ENCODE data around the gene ALOX15.

DNA sequence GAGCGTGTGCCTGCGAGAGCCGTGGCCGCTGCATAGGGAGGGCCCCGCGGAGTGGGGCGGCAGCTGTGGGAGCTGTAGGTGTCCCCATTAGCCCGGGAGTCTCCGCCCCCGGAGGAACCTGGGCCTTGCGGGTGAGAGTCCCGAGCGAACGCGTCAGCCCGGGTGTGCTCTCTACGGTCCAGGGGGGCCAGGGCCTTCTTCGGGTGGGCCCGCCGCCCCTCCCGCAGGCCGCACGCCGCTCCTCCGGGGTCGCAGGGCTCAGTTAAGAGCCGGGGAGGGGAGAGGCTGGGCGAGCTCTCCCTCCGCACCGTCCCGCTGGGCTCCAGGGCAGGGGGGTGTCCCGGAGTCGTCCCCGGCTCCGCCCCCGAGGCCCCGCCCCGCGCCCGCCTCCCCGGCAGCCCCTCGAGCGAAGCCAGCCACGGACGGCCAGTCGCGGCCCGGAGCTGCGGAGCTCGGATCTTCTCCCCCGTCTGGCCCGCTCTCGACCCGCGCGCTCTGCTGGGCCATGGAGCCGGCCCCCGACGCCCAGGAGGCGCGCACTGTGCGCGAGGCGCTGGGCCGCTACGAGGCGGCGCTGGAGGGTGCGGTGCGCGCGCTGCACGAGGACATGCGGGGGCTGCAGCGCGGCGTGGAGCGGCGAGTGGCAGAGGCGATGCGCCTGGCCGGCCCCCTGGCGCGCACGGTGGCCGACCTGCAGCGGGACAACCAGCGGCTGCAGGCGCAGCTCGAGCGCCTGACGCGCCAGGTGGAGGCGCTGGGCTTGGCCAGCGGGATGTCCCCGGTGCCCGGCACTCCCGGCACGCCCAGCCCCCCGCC is 57.2 kb downstream of the ALOX15 start, which contains the start of gene SMTNL2:
- TF ChIP-seq, protein P1, sequence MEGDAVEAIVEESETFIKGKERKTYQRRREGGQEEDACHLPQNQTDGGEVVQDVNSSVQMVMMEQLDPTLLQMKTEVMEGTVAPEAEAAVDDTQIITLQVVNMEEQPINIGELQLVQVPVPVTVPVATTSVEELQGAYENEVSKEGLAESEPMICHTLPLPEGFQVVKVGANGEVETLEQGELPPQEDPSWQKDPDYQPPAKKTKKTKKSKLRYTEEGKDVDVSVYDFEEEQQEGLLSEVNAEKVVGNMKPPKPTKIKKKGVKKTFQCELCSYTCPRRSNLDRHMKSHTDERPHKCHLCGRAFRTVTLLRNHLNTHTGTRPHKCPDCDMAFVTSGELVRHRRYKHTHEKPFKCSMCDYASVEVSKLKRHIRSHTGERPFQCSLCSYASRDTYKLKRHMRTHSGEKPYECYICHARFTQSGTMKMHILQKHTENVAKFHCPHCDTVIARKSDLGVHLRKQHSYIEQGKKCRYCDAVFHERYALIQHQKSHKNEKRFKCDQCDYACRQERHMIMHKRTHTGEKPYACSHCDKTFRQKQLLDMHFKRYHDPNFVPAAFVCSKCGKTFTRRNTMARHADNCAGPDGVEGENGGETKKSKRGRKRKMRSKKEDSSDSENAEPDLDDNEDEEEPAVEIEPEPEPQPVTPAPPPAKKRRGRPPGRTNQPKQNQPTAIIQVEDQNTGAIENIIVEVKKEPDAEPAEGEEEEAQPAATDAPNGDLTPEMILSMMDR (IDR thresholded peaks at IDR 0.05; ENCODE audit: low read depth, low read length, poor library complexity, severe bottlenecking), result no peak
- no peak for TF ChIP-seq EZH2phosphoT487 (IDR thresholded peaks at IDR 0.05; ENCODE audit: borderline replicate concordance, low read length)
